Cardiac fibroblast (primary cell): ENCODE results near the gene CHCHD3.

Experiments used
- DNase-seq, 2 donors: peaks; one replicate each; pipeline versions ENCODE4 v3.0.0 to v3.0.0-alpha.2; 2010; ENCODE audit warnings: low read depth in 2 of 2
- H3K4me3 ChIP-seq, 2 donors: replicated peaks in 1 of 2; 1 replicate in 1 of 2; 2 replicates in 1 of 2; pipeline ENCODE4 v1.5.1; 2011; ENCODE audit warnings: low read depth in 2 of 2, low read length in 2 of 2, mild to moderate bottlenecking in 2 of 2, moderate library complexity in 1 of 2
- CTCF ChIP-seq: IDR thresholded peaks from one replicate; pipeline ENCODE4 v1.5.1; 2011; ENCODE audit warnings: low read depth, mild to moderate bottlenecking, low read length, inconsistent platforms

The CHCHD3 gene

DNA sequence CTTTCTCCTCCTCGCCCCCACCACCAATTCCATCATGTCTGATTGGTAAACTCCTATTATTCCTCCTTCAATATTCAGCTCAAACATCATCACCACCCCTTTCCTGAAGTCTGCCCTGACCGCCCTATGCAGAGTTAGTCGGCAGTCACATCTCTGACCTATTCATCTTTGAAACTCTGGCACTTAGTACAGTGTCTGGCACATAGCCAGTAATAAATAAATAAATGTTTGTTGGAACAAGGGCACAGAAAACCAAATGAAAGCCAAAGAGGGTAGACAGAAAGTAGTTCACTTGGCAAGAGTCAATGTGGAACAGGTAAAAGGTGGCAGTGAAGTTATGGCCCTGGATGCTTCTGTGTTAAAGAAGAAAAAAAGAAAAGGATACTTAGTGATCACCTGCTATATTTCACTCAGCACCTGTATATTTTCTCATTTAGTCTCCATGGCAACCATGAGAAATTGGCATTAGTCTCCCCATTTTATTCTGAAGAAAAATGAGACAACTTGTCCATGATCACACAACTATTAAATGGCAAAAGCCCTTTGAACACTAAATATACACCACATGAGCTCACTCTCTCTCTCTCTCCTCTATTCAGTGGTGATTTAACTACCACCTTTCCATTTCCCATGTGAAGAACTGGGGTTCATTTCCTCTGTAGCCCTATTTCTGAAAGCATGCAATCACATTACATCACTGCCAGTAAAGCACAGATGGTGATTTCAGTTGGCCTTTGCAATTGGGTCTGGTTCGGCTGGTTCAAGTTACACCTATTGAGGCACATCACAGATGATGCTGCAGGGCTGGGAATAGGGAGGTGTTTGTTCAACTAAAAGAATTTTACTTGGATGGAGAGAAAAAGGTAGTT, 25.3 kb downstream of the CHCHD3 start:
- no peak overlapping the region for H3K4me3 ChIP-seq
- DNase-seq: no peak
- TF ChIP-seq CTCF: no peak

DNA sequence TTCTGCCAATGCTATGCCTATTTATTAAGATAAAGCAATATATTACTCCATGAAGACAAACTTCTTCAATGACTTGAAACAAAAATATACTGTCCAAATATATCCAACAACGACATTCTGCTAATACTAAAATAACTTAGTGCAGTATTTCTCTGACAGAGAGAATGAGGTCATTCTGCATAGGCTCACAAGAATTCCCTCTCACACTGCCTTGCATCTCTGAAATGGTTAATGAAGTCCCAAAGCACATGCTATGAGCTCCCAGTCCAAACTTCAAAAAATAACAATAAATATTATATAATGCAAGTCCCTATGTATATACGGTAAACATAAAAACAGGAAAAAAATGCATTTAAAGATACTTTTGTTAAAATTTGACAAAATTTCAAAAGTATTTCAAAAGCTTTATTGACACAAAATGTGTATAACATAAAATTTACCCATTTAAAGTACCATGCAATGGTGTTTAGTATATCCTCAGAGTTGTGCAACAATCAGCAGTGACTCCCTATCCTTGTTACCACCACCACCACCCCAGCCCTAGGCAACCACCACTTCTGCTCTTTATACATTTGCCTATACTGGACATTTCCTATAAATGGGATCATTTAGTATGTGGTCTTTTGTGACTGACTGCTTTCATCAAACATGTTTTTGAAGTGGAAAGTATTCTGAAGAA, 27.6 kb downstream of the CHCHD3 start:
- no peak for TF ChIP-seq CTCF
- no peak overlapping the region for H3K4me3 ChIP-seq
- peak in 1 of 2 donors; percentile 27 for DNase-seq

DNA sequence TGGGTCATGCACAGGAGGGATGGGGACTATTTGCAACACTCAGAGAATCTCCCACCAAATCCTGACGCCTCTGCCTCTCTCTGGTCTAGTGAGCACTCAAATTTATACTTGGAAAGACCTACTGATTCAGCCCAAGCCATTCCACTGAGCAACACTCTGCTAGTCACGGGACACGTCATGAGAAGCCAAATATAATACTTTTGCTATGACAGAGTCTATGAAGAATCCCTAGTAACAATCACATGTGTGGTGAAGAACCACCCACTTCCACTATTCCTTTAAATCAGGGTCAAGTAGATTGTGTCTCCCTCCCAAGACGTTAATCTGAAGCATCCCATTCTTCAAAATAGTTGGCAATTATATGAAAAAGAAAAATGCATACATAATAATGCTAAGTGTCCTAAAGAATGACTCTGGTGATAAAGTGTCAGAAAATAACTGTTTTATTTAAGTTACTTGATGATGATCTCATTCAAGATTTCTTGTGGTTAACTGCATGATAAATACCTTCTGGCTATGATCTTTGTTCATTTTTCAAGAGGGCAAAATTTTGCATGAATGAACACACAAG, 28.5 kb downstream of the CHCHD3 start:
- H3K4me3 ChIP-seq: no peak overlapping the region
- peak; percentile 88 to 97 for DNase-seq

GRCh38 chr7:133052826-133053225, 29.1 kb downstream of the CHCHD3 start:
- no peak for TF ChIP-seq CTCF
- no peak overlapping the region for H3K4me3 ChIP-seq
- peak in 1 of 2 donors; percentile 32 for DNase-seq

More for the DNA sequence above, 28.5 kb downstream of the CHCHD3 start:
- no peak for TF ChIP-seq CTCF

DNA sequence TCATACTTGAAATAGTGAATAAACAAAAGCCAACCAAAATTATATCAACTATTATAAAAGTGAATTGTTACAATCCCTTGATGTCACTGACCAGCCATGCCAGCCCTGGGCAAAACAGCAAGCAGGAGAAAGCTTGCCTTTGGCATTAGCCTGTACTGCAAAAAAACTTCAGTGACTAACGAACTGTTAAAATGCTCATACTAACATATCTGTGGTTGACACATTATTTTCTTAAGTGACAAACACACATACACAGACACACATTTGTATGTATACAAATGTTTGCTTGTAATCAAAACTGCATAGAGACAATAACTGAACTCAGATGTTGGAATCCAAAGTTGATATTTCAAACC, 29.5 kb downstream of the CHCHD3 start:
- H3K4me3 ChIP-seq: no peak overlapping the region
- DNase-seq: peak in 1 of 2 donors; percentile 7
- no peak for TF ChIP-seq CTCF

DNA sequence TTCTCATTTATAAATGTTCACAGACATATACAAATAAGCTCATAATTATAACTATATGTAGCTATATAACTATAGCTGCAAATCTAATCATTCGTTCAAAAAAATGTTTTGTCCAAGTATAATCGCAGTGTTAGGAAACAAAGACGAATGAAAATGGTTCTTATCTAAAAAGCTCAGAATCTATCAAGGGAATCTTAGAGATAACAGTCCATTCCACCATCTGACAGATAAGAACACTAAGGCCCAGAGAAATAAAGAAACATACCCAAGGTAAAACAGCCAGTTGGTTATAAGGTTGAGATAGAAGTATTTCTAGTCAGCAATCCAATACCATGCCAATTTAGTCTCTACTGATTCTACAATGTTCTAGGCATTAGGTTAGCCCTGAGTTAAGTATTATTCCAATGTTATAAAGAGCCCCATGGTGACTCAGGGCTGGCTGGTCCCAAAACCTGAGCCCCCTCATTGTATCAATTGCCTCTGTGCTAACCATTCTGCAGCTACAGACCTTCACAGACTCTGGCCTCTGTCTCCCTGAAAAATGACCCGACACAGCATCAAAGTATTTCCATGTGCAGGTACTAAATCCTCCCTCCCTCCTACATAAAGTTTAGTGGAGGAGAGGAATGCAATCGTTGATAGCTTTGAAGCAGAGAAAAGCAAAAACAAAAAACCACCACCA, 30.0 kb downstream of the CHCHD3 start:
- no peak overlapping the region for H3K4me3 ChIP-seq
- no peak for TF ChIP-seq CTCF
- no peak for DNase-seq
